ENCODE results near the gene NFS1.

NFS1 gene

GRCh38 chr20:35660122-35660937 lies 38.8 kb downstream of the NFS1 start:
- DNase-seq (ENCODE audit: low read depth, low spot score): no peak
- no peak overlapping the region for H3K4me3 ChIP-seq (ENCODE audit: low read depth, low read length)
- TF ChIP-seq, protein P1, sequence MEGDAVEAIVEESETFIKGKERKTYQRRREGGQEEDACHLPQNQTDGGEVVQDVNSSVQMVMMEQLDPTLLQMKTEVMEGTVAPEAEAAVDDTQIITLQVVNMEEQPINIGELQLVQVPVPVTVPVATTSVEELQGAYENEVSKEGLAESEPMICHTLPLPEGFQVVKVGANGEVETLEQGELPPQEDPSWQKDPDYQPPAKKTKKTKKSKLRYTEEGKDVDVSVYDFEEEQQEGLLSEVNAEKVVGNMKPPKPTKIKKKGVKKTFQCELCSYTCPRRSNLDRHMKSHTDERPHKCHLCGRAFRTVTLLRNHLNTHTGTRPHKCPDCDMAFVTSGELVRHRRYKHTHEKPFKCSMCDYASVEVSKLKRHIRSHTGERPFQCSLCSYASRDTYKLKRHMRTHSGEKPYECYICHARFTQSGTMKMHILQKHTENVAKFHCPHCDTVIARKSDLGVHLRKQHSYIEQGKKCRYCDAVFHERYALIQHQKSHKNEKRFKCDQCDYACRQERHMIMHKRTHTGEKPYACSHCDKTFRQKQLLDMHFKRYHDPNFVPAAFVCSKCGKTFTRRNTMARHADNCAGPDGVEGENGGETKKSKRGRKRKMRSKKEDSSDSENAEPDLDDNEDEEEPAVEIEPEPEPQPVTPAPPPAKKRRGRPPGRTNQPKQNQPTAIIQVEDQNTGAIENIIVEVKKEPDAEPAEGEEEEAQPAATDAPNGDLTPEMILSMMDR (IDR thresholded peaks at IDR 0.05; ENCODE audit: low read depth, low read length): no peak
- in situ Hi-C loops (cut with HindIII; ENCODE audit: low sequenced_read_pairs): no loop called here

GRCh38 chr20:35657271-35657670 lies 41.9 kb downstream of the NFS1 start:
- no peak overlapping the region for H3K4me3 ChIP-seq (ENCODE audit: low read depth, low read length)
- in situ Hi-C loops (cut with HindIII; ENCODE audit: low sequenced_read_pairs): no loop called here
- TF ChIP-seq, protein P1 (IDR thresholded peaks at IDR 0.05; ENCODE audit: low read depth, low read length): no peak
- no peak for DNase-seq (ENCODE audit: low read depth, low spot score)

DNA sequence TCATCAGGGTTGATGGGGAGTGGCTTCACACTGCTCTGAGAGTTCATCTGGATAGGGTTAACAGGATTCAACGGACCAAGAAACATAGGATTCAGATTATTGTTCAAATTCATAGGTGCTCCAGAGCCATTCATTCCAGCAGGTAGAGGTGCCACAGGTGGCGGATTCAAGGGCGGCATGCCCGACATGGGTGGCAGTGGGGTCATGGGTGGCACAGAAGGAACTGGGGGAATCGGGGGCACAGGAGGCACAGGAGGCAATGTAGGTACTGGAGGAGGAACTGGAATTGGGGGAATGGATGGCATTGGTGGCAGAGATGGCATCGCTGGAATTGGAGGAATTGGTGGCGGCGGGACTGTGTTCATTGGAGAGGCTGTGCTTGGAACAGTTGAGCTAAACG lies 44.7 kb downstream of the NFS1 start:
- in situ Hi-C loops (cut with HindIII; ENCODE audit: low sequenced_read_pairs): no loop called here
- no peak for DNase-seq (ENCODE audit: low read depth, low spot score)
- TF ChIP-seq, protein P1 (IDR thresholded peaks at IDR 0.05; ENCODE audit: low read depth, low read length): no peak
- no peak overlapping the region for H3K4me3 ChIP-seq (ENCODE audit: low read depth, low read length)

- DNase-seq (ENCODE audit: low read depth, low spot score): no peak
- in situ Hi-C loops (cut with HindIII; ENCODE audit: low sequenced_read_pairs): no loop called here
- no peak overlapping the region for H3K4me3 ChIP-seq (ENCODE audit: low read depth, low read length)
- TF ChIP-seq, protein P1 (IDR thresholded peaks at IDR 0.05; ENCODE audit: low read depth, low read length): no peak
Measured at GRCh38 chr20:35653893-35654292, 45.3 kb downstream of the NFS1 start.

GRCh38 chr20:35653430-35653734 lies 45.8 kb downstream of the NFS1 start:
- no peak for DNase-seq (ENCODE audit: low read depth, low spot score)
- TF ChIP-seq, protein P1 (IDR thresholded peaks at IDR 0.05; ENCODE audit: low read depth, low read length): no peak
- no peak overlapping the region for H3K4me3 ChIP-seq (ENCODE audit: low read depth, low read length)
- in situ Hi-C loops (cut with HindIII; ENCODE audit: low sequenced_read_pairs): no loop called here

- in situ Hi-C loops (cut with HindIII; ENCODE audit: low sequenced_read_pairs): no loop called here
- no peak for DNase-seq (ENCODE audit: low read depth, low spot score)
- H3K4me3 ChIP-seq (ENCODE audit: low read depth, low read length): no peak overlapping the region
- TF ChIP-seq, protein P1 (IDR thresholded peaks at IDR 0.05; ENCODE audit: low read depth, low read length): no peak
Measured at GRCh38 chr20:35652641-35653429, 46.3 kb downstream of the NFS1 start.
